A673 (cell line): ENCODE measurements around the gene GAK. TPM values are rescaled to one million over a fixed set of nuclear protein-coding genes. Genes with fewer than 3 reads are reported as not detected.

ENCODE experiments used
- BruUV-seq: library from RNA; stranded (reverse); fragments of 400-500 nt; replicated peaks from 2 replicates; lab custom pipeline; 2021; lab: Mats Ljungman, UMichigan
- CTCF ChIA-PET: fragments of 300-600 bp; sonication (Branson Sonifier 250); formaldehyde crosslinking; loops from one replicate; lab custom pipeline; 2022; ENCODE audit warnings: antibody characterized with exemption; lab: Charles Lee
- POLR2A ChIA-PET: fragments of 300-600 bp; sonication (Branson Sonifier 250); formaldehyde crosslinking; loops from one replicate; lab custom pipeline; 2022; ENCODE audit warnings: antibody characterized with exemption; ENCODE audit not compliant: low non-redundant PET; lab: Charles Lee
- DNase-seq: peaks from one replicate; pipeline ENCODE4 v3.0.0-alpha.2; 2015; ENCODE audit warnings: low spot score
- H3K27ac ChIP-seq: fragments of 200-600 bp; sonication (generic); 2 replicates; pipeline ENCODE4 v1.5.1; 2016; ENCODE audit warnings: mixed run types, low read depth, mild to moderate bottlenecking, mixed read lengths, antibody characterized with exemption, low read length; ENCODE audit not compliant: poor library complexity, severe bottlenecking
- H3K27me3 ChIP-seq: fragments of 200-600 bp; sonication (generic); replicated peaks from 2 replicates; pipeline ENCODE4 v1.6.1; 2017; ENCODE audit warnings: mixed run types, low read depth, mild to moderate bottlenecking, mixed read lengths, antibody characterized with exemption, low read length; ENCODE audit not compliant: insufficient read depth, poor library complexity
- H3K36me3 ChIP-seq: fragments of 200-600 bp; sonication (generic); 2 replicates; pipeline ENCODE4 v1.6.1; 2016; ENCODE audit warnings: mixed run types, mild to moderate bottlenecking, mixed read lengths, antibody characterized with exemption, low read length; ENCODE audit not compliant: insufficient read depth, poor library complexity, severe bottlenecking
- H3K4me1 ChIP-seq: fragments of 200-600 bp; sonication (generic); 2 replicates; pipeline ENCODE4 v1.6.1; 2017; ENCODE audit warnings: mixed run types, mild to moderate bottlenecking, mixed read lengths, antibody characterized with exemption, low read length; ENCODE audit not compliant: insufficient read depth, poor library complexity, severe bottlenecking
- H3K4me3 ChIP-seq: fragments of 200-600 bp; sonication (generic); 2 replicates; pipeline ENCODE4 v1.5.1; 2016; ENCODE audit warnings: low read depth, mixed run types, mild to moderate bottlenecking, mixed read lengths, low read length; ENCODE audit not compliant: poor library complexity, severe bottlenecking
- H3K9me3 ChIP-seq: fragments of 200-600 bp; sonication (generic); 2 replicates; pipeline ENCODE4 v1.6.1; 2016; ENCODE audit warnings: mixed run types, low read depth, mild to moderate bottlenecking, mixed read lengths, antibody characterized with exemption, low read length; ENCODE audit not compliant: poor library complexity, severe bottlenecking
- EZH2 ChIP-seq: fragments of 200-600 bp; sonication (generic); IDR thresholded peaks from 2 replicates; pipeline ENCODE4 v1.6.1; 2017; ENCODE audit warnings: borderline replicate concordance, low read depth, mild to moderate bottlenecking, mixed read lengths, antibody characterized with exemption, low read length; ENCODE audit not compliant: poor library complexity, severe bottlenecking
- intact Hi-C: fragments of 100-400 bp; cut with micrococcal nuclease; formaldehyde crosslinking; loops from one replicate; pipeline ENCODE4 v1.10.0; 2022; ENCODE audit not compliant: unreplicated experiment
- total RNA-seq: library from RNA; stranded (reverse); gene quantifications from 2 replicates; pipeline ENCODE4 v1.2.3, GENCODE V29; 2021
- TF ChIP-seq, protein P1 (sequence below): fragments of 300-800, 200-600 bp; sonication (generic); conservative IDR thresholded peaks from 2 replicates; pipeline ENCODE4 v1.5.1; 2017; ENCODE audit warnings: low read depth, mild to moderate bottlenecking, antibody characterized with exemption, low read length, moderate library complexity, mixed read lengths

The GAK gene
- total RNA-seq, 1 experiment from 2014 or later, result 96.2 TPM

DNA sequence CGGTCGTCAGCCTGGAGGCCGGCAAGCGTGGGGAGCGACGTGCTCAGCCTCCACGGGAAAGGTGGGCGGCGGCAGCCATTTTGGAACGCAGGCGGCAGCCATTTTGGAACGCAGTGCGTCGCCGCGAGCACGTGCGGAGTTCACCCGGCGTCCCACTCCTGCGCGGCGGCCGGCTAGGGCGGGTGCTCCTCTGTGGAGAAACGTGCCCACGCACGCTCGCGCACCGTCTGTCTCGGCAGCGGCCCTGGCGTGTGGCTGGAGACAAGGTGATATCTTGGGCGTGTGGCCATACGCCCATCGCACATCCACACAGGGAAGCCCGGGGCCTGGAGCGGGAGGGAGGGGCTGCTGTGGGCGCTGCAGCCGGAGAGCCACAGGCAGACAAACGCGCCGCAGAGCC is 127.3 kb downstream of the GAK start:
- Histone ChIP-seq H3K36me3 (no peaks in the 10 kb centered on the region), H3K9me3 (no peaks in the 10 kb centered on the region), H3K27me3 (no peaks in the 10 kb centered on the region), H3K4me3 (no peak overlapping the region), H3K4me1 (no peaks in the 10 kb centered on the region), H3K27ac (no peak overlapping the region)
- no peak for DNase-seq
- TF ChIP-seq EZH2, result no peak
- TF ChIP-seq, protein P1, sequence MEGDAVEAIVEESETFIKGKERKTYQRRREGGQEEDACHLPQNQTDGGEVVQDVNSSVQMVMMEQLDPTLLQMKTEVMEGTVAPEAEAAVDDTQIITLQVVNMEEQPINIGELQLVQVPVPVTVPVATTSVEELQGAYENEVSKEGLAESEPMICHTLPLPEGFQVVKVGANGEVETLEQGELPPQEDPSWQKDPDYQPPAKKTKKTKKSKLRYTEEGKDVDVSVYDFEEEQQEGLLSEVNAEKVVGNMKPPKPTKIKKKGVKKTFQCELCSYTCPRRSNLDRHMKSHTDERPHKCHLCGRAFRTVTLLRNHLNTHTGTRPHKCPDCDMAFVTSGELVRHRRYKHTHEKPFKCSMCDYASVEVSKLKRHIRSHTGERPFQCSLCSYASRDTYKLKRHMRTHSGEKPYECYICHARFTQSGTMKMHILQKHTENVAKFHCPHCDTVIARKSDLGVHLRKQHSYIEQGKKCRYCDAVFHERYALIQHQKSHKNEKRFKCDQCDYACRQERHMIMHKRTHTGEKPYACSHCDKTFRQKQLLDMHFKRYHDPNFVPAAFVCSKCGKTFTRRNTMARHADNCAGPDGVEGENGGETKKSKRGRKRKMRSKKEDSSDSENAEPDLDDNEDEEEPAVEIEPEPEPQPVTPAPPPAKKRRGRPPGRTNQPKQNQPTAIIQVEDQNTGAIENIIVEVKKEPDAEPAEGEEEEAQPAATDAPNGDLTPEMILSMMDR, result no peak
- ChIA-PET CTCF (no interaction called here), POLR2A (no interaction called here)
- no TSS peak for BruUV-seq
- intact Hi-C loops, result no loop called here

DNA sequence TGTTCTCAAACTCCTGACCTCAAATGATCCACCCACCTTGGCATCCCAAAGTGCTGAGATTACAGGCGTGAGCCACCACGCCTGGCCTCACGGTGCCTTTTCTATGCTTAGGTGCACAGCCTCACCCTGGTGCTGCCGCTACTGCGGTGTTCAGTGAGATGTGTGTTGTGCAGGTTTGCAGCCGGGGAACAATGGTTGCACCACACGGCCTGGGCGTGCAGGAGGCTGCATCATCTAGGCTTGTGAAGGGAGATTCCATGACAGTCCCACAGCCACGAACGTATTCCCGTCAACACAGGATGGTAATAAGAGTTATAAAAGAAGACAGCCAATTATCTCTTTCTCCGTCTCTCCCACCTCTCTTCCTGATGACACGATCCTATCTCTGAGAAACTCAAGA is 128.2 kb downstream of the GAK start:
- CTCF ChIA-PET, result no interaction called here
- Histone ChIP-seq H3K27ac (no peak overlapping the region), H3K4me3 (no peak overlapping the region), H3K36me3 (no peaks in the 10 kb centered on the region), H3K27me3 (no peaks in the 10 kb centered on the region), H3K9me3 (no peaks in the 10 kb centered on the region), H3K4me1 (no peaks in the 10 kb centered on the region)
- DNase-seq, result no peak
- intact Hi-C loops, result no loop called here
- no TSS peak for BruUV-seq
- TF ChIP-seq, protein P1, result no peak
- POLR2A ChIA-PET, result no interaction called here

DNA sequence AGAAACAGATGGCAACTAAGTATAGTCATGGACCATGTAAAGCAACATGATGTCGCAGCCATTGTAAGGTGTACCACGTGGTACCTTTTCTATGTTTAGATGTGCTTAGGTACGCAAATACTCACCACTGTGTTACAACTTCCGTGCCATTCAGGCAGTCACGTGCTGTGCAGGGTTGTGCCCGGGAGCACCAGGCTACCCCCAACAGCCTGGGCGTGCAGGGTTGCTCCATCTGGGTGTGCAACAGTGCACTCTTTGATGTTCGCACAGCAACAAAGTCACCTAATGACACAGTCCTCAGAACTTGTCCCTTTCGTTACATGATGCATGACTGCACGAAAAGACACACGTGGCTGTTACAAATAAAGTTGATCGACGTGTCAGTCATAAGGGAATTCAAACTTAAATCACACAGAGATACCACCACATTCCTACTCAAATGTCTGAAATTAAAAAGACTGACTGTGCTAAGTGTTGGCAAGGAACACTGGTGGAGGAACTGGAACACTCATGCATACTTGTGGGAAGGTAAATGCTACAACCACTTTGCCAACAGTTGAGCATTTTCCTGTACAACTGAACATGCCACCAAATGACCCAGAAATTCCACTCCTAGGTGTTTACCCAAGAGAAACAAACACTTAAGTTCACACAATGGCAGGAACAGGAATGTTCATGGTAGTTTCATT is 130.5 kb downstream of the GAK start:
- H3K4me1 ChIP-seq, result no peaks in the 10 kb centered on the region
- TF ChIP-seq, protein P1, result no peak
- TF ChIP-seq EZH2, result no peak
- no TSS peak for BruUV-seq
- H3K36me3 ChIP-seq, result no peaks in the 10 kb centered on the region
- intact Hi-C loops, result no loop called here
- no peak for DNase-seq
- POLR2A ChIA-PET, result no interaction called here
- CTCF ChIA-PET, result no interaction called here
- H3K27me3 ChIP-seq, result no peaks in the 10 kb centered on the region
- no peaks in the 10 kb centered on the region for H3K9me3 ChIP-seq
- no peak overlapping the region for H3K27ac ChIP-seq
- no peak overlapping the region for H3K4me3 ChIP-seq

Other genes with a start within 250 kb of the GAK start
- gene SLC49A3, start 243.2 kb downstream of the GAK start, total RNA-seq, result 0.47 and 1.7 TPM in 2 replicates
- 83.5 and 83.9 TPM in 2 replicates for gene PCGF3, start 226.5 kb downstream of the GAK start, total RNA-seq
- 4.6 and 6.6 TPM in 2 replicates for gene CPLX1, start 106.2 kb downstream of the GAK start, total RNA-seq
- gene TMEM175, start 144 bp upstream of the GAK start, total RNA-seq, result 10.0 and 12.1 TPM in 2 replicates
- 8.8 and 10.8 TPM in 2 replicates for gene DGKQ, start 41.3 kb upstream of the GAK start, total RNA-seq
- gene IDUA, start 54.7 kb upstream of the GAK start, total RNA-seq, result 12.0 and 12.3 TPM in 2 replicates
- 0.22 and 0.30 TPM in 2 replicates for gene SLC26A1, start 61.1 kb upstream of the GAK start, total RNA-seq
- 30.4 and 40.8 TPM in 2 replicates for gene FGFRL1, start 79.3 kb upstream of the GAK start, total RNA-seq
- gene RNF212, start 181.2 kb upstream of the GAK start, total RNA-seq, result 2.4 and 2.8 TPM in 2 replicates
- gene SPON2, start 240.3 kb upstream of the GAK start, total RNA-seq, result 2.3 and 4.8 TPM in 2 replicates